ENCODE data around the gene PDK4.

GRCh38 chr7:95579318-95579717 is 17.0 kb downstream of the PDK4 start:
- TF ChIP-seq ZKSCAN8 (CRISPR knock-in tag; IDR thresholded peaks at IDR 0.05) (no peak), HBP1 (CRISPR knock-in tag; IDR thresholded peaks at IDR 0.05) (no peak), ZBTB26 (CRISPR knock-in tag; IDR thresholded peaks at IDR 0.05) (no peak), YY1 (IDR thresholded peaks at IDR 0.05; ENCODE audit: borderline replicate concordance in 1 of 3, control insufficient read depth in 1 of 3, extremely low read depth in 1 of 3, insufficient read depth in 3 of 3, insufficient read length in 1 of 3, insufficient replicate concordance in 2 of 3, low read depth in 1 of 3, low read length in 2 of 3) (no peak), POLR2AphosphoS5 (IDR thresholded peaks at IDR 0.05; ENCODE audit: control insufficient read depth, insufficient read depth, low read depth, low read length) (no peak), EP300 (IDR thresholded peaks at IDR 0.05; ENCODE audit: low read length) (no peak), FOXM1 (IDR thresholded peaks at IDR 0.05; ENCODE audit: low read depth) (no peak), FOXM1 (CRISPR knock-in tag; IDR thresholded peaks at IDR 0.05; ENCODE audit: low read depth) (no peak), PHB2 (IDR thresholded peaks at IDR 0.05; ENCODE audit: low read depth) (no peak), CREB1 (IDR thresholded peaks at IDR 0.05) (no peak), CREB1 (CRISPR knock-in tag; IDR thresholded peaks at IDR 0.05) (no peak), CTCF (IDR thresholded peaks at IDR 0.05 in 2 of 3, conservative IDR thresholded peaks at IDR 0.05 in 1 of 3; ENCODE audit: insufficient read depth in 2 of 3, low read depth in 1 of 3, low read length in 3 of 3) (no peak), ZNF146 (CRISPR knock-in tag; IDR thresholded peaks at IDR 0.05; ENCODE audit: unreplicated experiment) (no peak), ZFP91 (CRISPR knock-in tag; IDR thresholded peaks at IDR 0.05) (no peak)
- TF ChIP-seq, protein P1, sequence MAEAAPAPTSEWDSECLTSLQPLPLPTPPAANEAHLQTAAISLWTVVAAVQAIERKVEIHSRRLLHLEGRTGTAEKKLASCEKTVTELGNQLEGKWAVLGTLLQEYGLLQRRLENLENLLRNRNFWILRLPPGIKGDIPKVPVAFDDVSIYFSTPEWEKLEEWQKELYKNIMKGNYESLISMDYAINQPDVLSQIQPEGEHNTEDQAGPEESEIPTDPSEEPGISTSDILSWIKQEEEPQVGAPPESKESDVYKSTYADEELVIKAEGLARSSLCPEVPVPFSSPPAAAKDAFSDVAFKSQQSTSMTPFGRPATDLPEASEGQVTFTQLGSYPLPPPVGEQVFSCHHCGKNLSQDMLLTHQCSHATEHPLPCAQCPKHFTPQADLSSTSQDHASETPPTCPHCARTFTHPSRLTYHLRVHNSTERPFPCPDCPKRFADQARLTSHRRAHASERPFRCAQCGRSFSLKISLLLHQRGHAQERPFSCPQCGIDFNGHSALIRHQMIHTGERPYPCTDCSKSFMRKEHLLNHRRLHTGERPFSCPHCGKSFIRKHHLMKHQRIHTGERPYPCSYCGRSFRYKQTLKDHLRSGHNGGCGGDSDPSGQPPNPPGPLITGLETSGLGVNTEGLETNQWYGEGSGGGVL (CRISPR knock-in tag; IDR thresholded peaks at IDR 0.05), result no peak

Measured in K562 (cell line).